Peyer's patch (tissue), 4 donors: Measurements from ENCODE around the gene PLIN4. TPM values are rescaled to one million over a fixed set of nuclear protein-coding genes. Genes with fewer than 3 reads are reported as not detected.

Experiments used
- DNase-seq, 3 donors: peaks; one replicate each; pipeline ENCODE4 v3.0.0-alpha.2; 2017 to 2019
- H3K27ac ChIP-seq, 4 donors: fragments of 200-600 bp; sonication (generic); one replicate each; pipeline ENCODE4 v1.5.1; 2016 to 2019
- H3K27me3 ChIP-seq, 2 donors: fragments of 200-600 bp; sonication (generic); one replicate each; pipeline ENCODE4 v1.5.1; 2019
- H3K36me3 ChIP-seq, 3 donors: fragments of 200-600 bp; sonication (generic); one replicate each; pipeline ENCODE4 v1.5.1; 2016 to 2019
- H3K4me1 ChIP-seq, 4 donors: fragments of 200-600 bp; sonication (generic); one replicate each; pipeline ENCODE4 v1.5.1; 2016 to 2019
- H3K4me3 ChIP-seq, 4 donors: fragments of 200-600 bp; sonication (generic); 1 replicate in 3 of 4; 2 replicates in 1 of 4; pipeline ENCODE4 v1.5.1; 2016 to 2019; ENCODE audit warnings: mild to moderate bottlenecking in 1 of 4
- H3K9me3 ChIP-seq, 4 donors: fragments of 200-600 bp; sonication (generic); one replicate each; pipeline ENCODE4 v1.5.1; 2016 to 2019; ENCODE audit warnings: mild to moderate bottlenecking in 1 of 4
- POLR2A ChIP-seq, 2 donors: fragments of 450-650 bp; IDR thresholded peaks; one replicate each; pipeline ENCODE4 v1.5.1; 2017; ENCODE audit warnings: antibody characterized with exemption in 2 of 2, mild to moderate bottlenecking in 2 of 2, moderate library complexity in 2 of 2
- total RNA-seq, 4 donors: library from RNA; depleted of rRNA; stranded (reverse); fragments of >200 nt; gene quantifications; one replicate each; pipeline ENCODE4 v1.1.0, GENCODE V29; 2016
- TF ChIP-seq, protein P1 (sequence below), 6 experiments: fragments of 450-650 bp in 4 of 6; fragments of 200-600 bp in 2 of 6; sonication (generic) in 1 of 6; IDR thresholded peaks; one replicate each; pipeline ENCODE4 v1.5.1; 2017 to 2019; ENCODE audit warnings: antibody characterized with exemption in 6 of 6, mild to moderate bottlenecking in 3 of 6, moderate library complexity in 1 of 6

PLIN4 gene
- total RNA-seq, 4 donors from 2014 or later = 0.83 to 5.1 (median 2.3) TPM

- no peak overlapping the region for H3K27ac ChIP-seq
- DNase-seq = no peak
- H3K4me3 ChIP-seq = no peak overlapping the region
- peaks cover 0 to 70% (median 0%) of the 10 kb centered on the region in 3 donors for H3K36me3 ChIP-seq
- no peaks in the 10 kb centered on the region for H3K27me3 ChIP-seq
- TF ChIP-seq, protein P1, sequence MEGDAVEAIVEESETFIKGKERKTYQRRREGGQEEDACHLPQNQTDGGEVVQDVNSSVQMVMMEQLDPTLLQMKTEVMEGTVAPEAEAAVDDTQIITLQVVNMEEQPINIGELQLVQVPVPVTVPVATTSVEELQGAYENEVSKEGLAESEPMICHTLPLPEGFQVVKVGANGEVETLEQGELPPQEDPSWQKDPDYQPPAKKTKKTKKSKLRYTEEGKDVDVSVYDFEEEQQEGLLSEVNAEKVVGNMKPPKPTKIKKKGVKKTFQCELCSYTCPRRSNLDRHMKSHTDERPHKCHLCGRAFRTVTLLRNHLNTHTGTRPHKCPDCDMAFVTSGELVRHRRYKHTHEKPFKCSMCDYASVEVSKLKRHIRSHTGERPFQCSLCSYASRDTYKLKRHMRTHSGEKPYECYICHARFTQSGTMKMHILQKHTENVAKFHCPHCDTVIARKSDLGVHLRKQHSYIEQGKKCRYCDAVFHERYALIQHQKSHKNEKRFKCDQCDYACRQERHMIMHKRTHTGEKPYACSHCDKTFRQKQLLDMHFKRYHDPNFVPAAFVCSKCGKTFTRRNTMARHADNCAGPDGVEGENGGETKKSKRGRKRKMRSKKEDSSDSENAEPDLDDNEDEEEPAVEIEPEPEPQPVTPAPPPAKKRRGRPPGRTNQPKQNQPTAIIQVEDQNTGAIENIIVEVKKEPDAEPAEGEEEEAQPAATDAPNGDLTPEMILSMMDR (IDR thresholded peaks at IDR 0.05) = no peak
- no peak for TF ChIP-seq POLR2A (IDR thresholded peaks at IDR 0.05)
- H3K9me3 ChIP-seq = no peaks in the 10 kb centered on the region
- H3K4me1 ChIP-seq = no peaks in the 10 kb centered on the region
These were observed 17.3 kb downstream of the PLIN4 start for GRCh38 chr19:4500841-4501591.

DNA sequence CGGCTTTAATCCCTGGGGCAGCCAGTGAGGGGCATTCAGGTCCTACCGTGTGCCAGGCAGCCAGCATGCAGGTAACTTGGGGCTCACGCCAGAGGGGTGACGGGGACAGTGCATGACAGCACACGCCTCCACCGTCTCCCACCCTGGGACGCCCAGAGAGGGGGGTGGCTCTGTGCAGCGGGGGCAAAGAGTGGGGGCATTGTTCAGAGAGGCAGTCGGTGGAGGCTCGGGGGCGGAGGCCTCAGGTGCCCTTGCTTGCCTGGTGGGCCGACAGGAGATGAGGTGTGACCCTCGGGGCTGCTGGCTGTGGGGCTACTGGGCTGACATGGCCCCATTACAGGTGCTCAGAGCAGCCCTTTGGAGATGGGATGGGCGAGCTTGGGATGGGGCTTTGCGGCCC, 18.4 kb downstream of the PLIN4 start:
- no peak overlapping the region for H3K27ac ChIP-seq
- H3K27me3 ChIP-seq = no peaks in the 10 kb centered on the region
- no peak for TF ChIP-seq POLR2A (IDR thresholded peaks at IDR 0.05)
- TF ChIP-seq, protein P1 (IDR thresholded peaks at IDR 0.05) = no peak
- H3K4me1 ChIP-seq = no peaks in the 10 kb centered on the region
- no peaks in the 10 kb centered on the region for H3K9me3 ChIP-seq
- peaks cover 0 to 74% (median 0%) of the 10 kb centered on the region in 3 donors for H3K36me3 ChIP-seq
- no peak for DNase-seq
- no peak overlapping the region for H3K4me3 ChIP-seq

DNA sequence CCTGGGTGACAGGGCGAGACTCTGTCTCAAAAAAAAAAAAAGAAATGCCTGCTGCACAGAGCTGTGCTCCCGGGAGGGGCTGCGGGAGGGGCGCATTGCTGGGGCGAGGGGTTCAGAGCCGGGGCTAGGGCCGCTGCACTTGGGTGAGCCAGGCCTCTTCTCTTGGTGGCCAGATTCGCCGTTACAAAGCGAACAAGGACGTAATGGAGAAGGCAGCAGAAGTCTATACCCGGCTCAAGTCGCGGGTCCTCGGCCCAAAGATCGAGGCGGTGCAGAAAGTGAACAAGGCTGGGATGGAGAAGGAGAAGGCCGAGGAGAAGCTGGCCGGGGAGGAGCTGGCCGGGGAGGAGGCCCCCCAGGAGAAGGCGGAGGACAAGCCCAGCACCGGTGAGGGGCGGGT, 19.0 kb downstream of the PLIN4 start:
- Histone ChIP-seq H3K27me3 (no peaks in the 10 kb centered on the region), H3K36me3 (peaks cover 0 to 77% (median 0%) of the 10 kb centered on the region in 3 donors), H3K27ac (no peak overlapping the region), H3K9me3 (no peaks in the 10 kb centered on the region), H3K4me1 (no peaks in the 10 kb centered on the region), H3K4me3 (no peak overlapping the region)
- no peak for DNase-seq
- no peak for TF ChIP-seq POLR2A (IDR thresholded peaks at IDR 0.05)
- TF ChIP-seq, protein P1 (IDR thresholded peaks at IDR 0.05) = no peak

- DNase-seq = no peak
These were observed 19.6 kb downstream of the PLIN4 start for GRCh38 chr19:4498694-4499093.

DNA sequence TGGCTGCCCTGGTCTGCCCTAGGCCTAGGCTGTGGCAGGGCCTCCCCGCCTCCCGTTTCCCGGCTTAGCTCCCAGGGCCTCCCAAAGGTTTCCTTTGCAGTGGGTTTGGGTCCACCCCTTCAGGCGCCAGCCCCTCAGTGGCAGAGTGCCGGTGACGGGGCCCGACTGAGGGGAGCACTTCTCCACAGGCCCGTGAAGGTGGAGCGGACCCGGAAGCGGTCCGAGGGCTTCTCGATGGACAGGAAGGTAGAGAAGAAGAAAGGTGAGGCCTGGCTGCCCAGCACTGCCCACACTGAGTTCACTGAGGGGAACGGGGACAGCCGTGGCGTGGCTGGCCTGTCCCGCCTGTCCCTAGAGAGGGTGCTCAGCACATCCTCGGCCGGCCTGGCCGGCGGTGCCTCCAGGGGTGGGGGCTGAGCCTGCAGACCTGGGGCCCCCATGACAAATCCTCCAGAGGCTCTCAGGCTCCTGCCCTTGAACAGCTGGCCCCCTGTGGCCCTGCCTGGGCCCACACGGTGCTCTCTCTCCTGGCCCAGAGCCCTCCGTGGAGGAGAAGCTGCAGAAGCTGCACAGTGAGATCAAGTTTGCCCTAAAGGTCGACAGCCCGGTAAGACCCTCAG, 20.4 kb downstream of the PLIN4 start:
- H3K27me3 ChIP-seq = no peaks in the 10 kb centered on the region
- no peak for DNase-seq
- H3K27ac ChIP-seq = no peak overlapping the region
- H3K9me3 ChIP-seq = no peaks in the 10 kb centered on the region
- no peaks in the 10 kb centered on the region for H3K4me1 ChIP-seq
- H3K36me3 ChIP-seq = peaks cover 0 to 83% (median 0%) of the 10 kb centered on the region in 3 donors
- TF ChIP-seq POLR2A (IDR thresholded peaks at IDR 0.05) = no peak
- TF ChIP-seq, protein P1 (IDR thresholded peaks at IDR 0.05) = no peak
- H3K4me3 ChIP-seq = no peak overlapping the region

More at GRCh38 chr19:4498694-4499093, 19.6 kb downstream of the PLIN4 start:
- no peak overlapping the region for H3K27ac ChIP-seq
- TF ChIP-seq POLR2A (IDR thresholded peaks at IDR 0.05) = no peak
- TF ChIP-seq, protein P1 (IDR thresholded peaks at IDR 0.05) = no peak
- H3K9me3 ChIP-seq = no peaks in the 10 kb centered on the region
- H3K27me3 ChIP-seq = no peaks in the 10 kb centered on the region
- no peak overlapping the region for H3K4me3 ChIP-seq
- peaks cover 0 to 79% (median 0%) of the 10 kb centered on the region in 3 donors for H3K36me3 ChIP-seq
- no peaks in the 10 kb centered on the region for H3K4me1 ChIP-seq
